ENCODE data around the gene CDC5L. TPM values are rescaled to one million over a fixed set of nuclear protein-coding genes. Genes with fewer than 3 reads are reported as not detected.

Gene CDC5L
- total RNA-seq, 1 donor from 2014 or later, result 20.2 TPM

- ATAC-seq (ENCODE audit: low read depth), result no peak
- peaks cover 80% of the 10 kb centered on the region for H3K36me3 Mint-ChIP-seq (ENCODE audit: low read depth)
Measured at GRCh38 chr6:44432227-44432626, 44.7 kb downstream of the CDC5L start.

GRCh38 chr6:44432726-44433125, 45.2 kb downstream of the CDC5L start:
- ChIA-PET CTCF (no interaction called here), POLR2A (no interaction called here)
- no peaks in the 10 kb centered on the region for H3K4me1 Mint-ChIP-seq
- ATAC-seq (ENCODE audit: low read depth) (no peak), DNase-seq (no peak)
- H3K27ac Mint-ChIP-seq, result no peak overlapping the region
- H3K4me3 Mint-ChIP-seq, result no peak overlapping the region
- TF ChIP-seq CTCF (IDR thresholded peaks at IDR 0.05), result no peak
- H3K36me3 Mint-ChIP-seq (ENCODE audit: low read depth), result peaks cover 79% of the 10 kb centered on the region
- H3K9me3 Mint-ChIP-seq, result no peaks in the 10 kb centered on the region
- intact Hi-C loops (cut with micrococcal nuclease), result no loop called here
- no peaks in the 10 kb centered on the region for H3K27me3 Mint-ChIP-seq

More at GRCh38 chr6:44432227-44432626, 44.7 kb downstream of the CDC5L start:
- H3K27ac Mint-ChIP-seq, result no peak overlapping the region
- ChIA-PET POLR2A (no interaction called here), CTCF (interaction anchor here (2.3 kb wide), 1 partner anchor 24 kb away, joined by 11 read pairs; no protein-coding TSS in a partner anchor)
- DNase-seq, result no peak
- no peaks in the 10 kb centered on the region for H3K4me1 Mint-ChIP-seq
- no peak overlapping the region for H3K4me3 Mint-ChIP-seq
- H3K9me3 Mint-ChIP-seq, result no peaks in the 10 kb centered on the region
- no peak for TF ChIP-seq CTCF (IDR thresholded peaks at IDR 0.05)
- no peaks in the 10 kb centered on the region for H3K27me3 Mint-ChIP-seq
- intact Hi-C loops (cut with micrococcal nuclease), result no loop called here

GRCh38 chr6:44435500-44435899, 48.0 kb downstream of the CDC5L start:
- ChIA-PET POLR2A (no interaction called here), CTCF (interaction anchor here (0.6 kb wide), 1 partner anchor 1497 kb away, joined by 3 read pairs; no protein-coding TSS in a partner anchor)
- Mint-ChIP-seq H3K4me3 (no peak overlapping the region), H3K4me1 (peaks cover 4% of the 10 kb centered on the region), H3K36me3 (ENCODE audit: low read depth) (peaks cover 84% of the 10 kb centered on the region), H3K27me3 (no peaks in the 10 kb centered on the region), H3K27ac (no peak overlapping the region), H3K9me3 (no peaks in the 10 kb centered on the region)
- ATAC-seq (ENCODE audit: low read depth) (no peak), DNase-seq (no peak)
- intact Hi-C loops (cut with micrococcal nuclease), result no loop called here
- TF ChIP-seq CTCF (IDR thresholded peaks at IDR 0.05), result no peak

GRCh38 chr6:44438827-44439226, 51.3 kb downstream of the CDC5L start:
- no peaks in the 10 kb centered on the region for H3K27me3 Mint-ChIP-seq
- TF ChIP-seq CTCF (IDR thresholded peaks at IDR 0.05), result no peak
- peaks cover 79% of the 10 kb centered on the region for H3K36me3 Mint-ChIP-seq (ENCODE audit: low read depth)
- intact Hi-C loops (cut with micrococcal nuclease), result no loop called here
- POLR2A ChIA-PET, result no interaction called here
- peaks cover 16% of the 10 kb centered on the region for H3K9me3 Mint-ChIP-seq
- DNase-seq (no peak), ATAC-seq (ENCODE audit: low read depth) (no peak)
- H3K4me1 Mint-ChIP-seq, result peaks cover 4% of the 10 kb centered on the region
- H3K4me3 Mint-ChIP-seq, result no peak overlapping the region
- H3K27ac Mint-ChIP-seq, result no peak overlapping the region
- CTCF ChIA-PET, result interaction anchor here (1.6 to 2.0 kb wide), 2 partner anchors 13 to 17 kb away, joined by 3 to 7 read pairs; no protein-coding TSS in a partner anchor

GRCh38 chr6:44439270-44440045, 52.0 kb downstream of the CDC5L start:
- ChIA-PET CTCF (interaction anchor here (0.8 to 2.0 kb wide), 6 partner anchors 9 to 1483 kb away, joined by 3 to 7 read pairs (median 4); no protein-coding TSS in a partner anchor), POLR2A (interaction anchor here (0.7 kb wide), 1 partner anchor 114 kb away, joined by 7 read pairs; no protein-coding TSS in a partner anchor)
- H3K9me3 Mint-ChIP-seq, result peaks cover 20% of the 10 kb centered on the region

More at GRCh38 chr6:44439270-44440045, 52.0 kb downstream of the CDC5L start:
- peaks cover 4% of the 10 kb centered on the region for H3K4me1 Mint-ChIP-seq
- no peak for DNase-seq
- intact Hi-C loops (cut with micrococcal nuclease), result no loop called here
- no peak for ATAC-seq (ENCODE audit: low read depth)
- TF ChIP-seq CTCF (IDR thresholded peaks at IDR 0.05), result no peak
- no peak overlapping the region for H3K27ac Mint-ChIP-seq
- peaks cover 79% of the 10 kb centered on the region for H3K36me3 Mint-ChIP-seq (ENCODE audit: low read depth)
- H3K4me3 Mint-ChIP-seq, result no peak overlapping the region
- H3K27me3 Mint-ChIP-seq, result no peaks in the 10 kb centered on the region

Data from activated B cell treated with CpG ODN at 0.5 μM for 24 hours (primary cell).